ENCODE results near the gene ARHGAP32.

DNA sequence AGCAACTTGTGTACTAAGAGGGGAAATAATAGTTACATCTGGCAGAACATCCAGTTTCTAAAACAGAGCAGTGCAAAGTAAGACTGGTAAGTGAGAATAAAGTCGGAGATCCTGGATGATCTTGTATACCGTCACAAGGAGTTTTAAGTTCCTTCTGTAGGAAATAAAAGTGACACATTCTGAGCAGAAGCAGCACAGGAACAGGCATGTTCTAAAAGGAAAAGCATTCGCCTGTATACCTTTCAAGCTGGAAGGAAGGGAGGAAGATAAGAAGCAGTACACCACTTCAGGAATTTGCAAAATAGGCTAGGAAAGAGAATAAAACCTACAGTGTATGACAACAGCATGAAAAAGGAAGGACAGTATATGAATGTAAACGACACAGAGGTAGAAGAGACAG lies 143.2 kb downstream of the ARHGAP32 start:
- TF ChIP-seq, protein P1, sequence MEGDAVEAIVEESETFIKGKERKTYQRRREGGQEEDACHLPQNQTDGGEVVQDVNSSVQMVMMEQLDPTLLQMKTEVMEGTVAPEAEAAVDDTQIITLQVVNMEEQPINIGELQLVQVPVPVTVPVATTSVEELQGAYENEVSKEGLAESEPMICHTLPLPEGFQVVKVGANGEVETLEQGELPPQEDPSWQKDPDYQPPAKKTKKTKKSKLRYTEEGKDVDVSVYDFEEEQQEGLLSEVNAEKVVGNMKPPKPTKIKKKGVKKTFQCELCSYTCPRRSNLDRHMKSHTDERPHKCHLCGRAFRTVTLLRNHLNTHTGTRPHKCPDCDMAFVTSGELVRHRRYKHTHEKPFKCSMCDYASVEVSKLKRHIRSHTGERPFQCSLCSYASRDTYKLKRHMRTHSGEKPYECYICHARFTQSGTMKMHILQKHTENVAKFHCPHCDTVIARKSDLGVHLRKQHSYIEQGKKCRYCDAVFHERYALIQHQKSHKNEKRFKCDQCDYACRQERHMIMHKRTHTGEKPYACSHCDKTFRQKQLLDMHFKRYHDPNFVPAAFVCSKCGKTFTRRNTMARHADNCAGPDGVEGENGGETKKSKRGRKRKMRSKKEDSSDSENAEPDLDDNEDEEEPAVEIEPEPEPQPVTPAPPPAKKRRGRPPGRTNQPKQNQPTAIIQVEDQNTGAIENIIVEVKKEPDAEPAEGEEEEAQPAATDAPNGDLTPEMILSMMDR (IDR thresholded peaks at IDR 0.05): no peak
- TF ChIP-seq EP300 (IDR thresholded peaks at IDR 0.05): no peak
